Activated CD8-positive, alpha-beta memory T cell treated with anti-CD3 and anti-CD28 coated beads for 24 hours (primary cell): ENCODE results near the gene GLB1L.
A peak's percentile ranks its signal among the peaks of the same experiment; 100 is the strongest.
"Not testable (repeated sequence)": the region's sequence is repeated elsewhere in the genome, so short reads cannot be mapped to it uniquely, and the experiment has no call there.

Experiments
- DNase-seq: peaks from one replicate; pipeline ENCODE4 v3.0.0-alpha.2; 2020

The GLB1L gene

GRCh38 chr2:219205165-219205538 is 40.1 kb downstream of the GLB1L start:
- DNase-seq = no peak

GRCh38 chr2:219204425-219205164 is 40.6 kb downstream of the GLB1L start:
- no peak for DNase-seq

GRCh38 chr2:219201331-219201730 is 43.9 kb downstream of the GLB1L start:
- DNase-seq = not testable (repeated sequence)

GRCh38 chr2:219200502-219201326 is 44.5 kb downstream of the GLB1L start:
- DNase-seq = peak; percentile 83

DNA sequence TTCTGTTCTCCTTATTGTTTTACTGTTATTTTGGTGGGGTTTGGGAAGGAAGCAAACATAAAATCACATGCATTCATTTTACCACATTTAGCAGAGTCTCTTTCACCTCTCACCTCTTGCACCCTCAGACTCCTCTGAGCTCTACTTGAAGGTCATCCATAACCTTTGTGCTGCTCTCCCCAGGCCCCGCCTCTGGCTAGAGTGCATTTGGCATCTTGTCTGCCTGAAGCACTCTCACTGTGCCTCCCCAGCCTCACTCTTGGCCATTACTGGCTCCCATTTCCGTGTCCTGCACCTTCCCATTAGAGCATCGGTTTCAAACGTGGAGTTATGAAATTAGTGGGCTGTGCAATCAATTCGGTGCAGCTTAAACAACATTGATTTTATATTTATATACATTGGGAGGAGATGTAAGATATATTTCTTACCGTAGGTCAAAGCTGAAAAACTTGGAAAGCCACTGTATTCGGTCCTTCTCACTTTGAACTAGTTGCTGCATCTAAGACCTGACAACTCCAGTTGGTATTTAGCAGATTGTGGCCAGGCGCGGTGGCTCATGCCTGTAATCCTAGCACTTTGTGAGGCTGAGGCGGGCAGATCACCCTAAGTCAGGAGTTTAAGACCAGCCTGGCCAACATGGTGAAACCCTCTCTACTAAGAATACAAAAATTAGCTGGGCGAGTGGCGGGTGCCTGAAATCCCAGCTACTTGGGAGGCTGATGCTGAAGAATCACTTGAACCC is 45.6 kb downstream of the GLB1L start:
- no peak for DNase-seq

DNA sequence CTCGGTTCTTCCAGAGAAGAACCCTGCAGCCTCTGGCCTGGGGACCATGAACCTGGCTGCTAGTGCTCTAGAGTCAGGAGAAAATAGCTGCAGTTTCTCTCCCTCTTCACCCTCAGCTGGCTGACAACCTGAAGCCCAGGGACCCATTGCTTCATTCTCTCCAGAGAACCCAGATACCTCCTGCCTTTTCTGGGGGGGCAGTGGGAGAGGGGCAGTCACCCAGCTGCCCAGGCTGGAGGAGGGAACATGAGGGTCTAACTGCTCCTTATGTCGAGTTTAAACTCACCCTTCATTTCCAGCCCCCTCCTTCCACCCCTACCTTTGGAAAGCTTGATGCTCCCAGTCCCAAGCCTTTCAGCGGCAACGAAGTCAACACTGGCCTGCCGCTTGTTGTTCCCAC is 46.3 kb downstream of the GLB1L start:
- no peak for DNase-seq

GRCh38 chr2:219197388-219197787 is 47.9 kb downstream of the GLB1L start:
- DNase-seq = no peak

GRCh38 chr2:219186754-219187456 is 58.3 kb downstream of the GLB1L start:
- no peak for DNase-seq
